ENCODE measurements around the gene CD99. TPM values are rescaled to one million over a fixed set of nuclear protein-coding genes. Genes with fewer than 3 reads are reported as not detected.
A peak's percentile ranks its signal among the peaks of the same experiment; 100 is the strongest.

Gene CD99
- total and polyA plus RNA-seq, 2 donors (not counting 3 experiments of a cell fraction or from before 2014, with no cell fraction given): 364 to 654 TPM

DNA sequence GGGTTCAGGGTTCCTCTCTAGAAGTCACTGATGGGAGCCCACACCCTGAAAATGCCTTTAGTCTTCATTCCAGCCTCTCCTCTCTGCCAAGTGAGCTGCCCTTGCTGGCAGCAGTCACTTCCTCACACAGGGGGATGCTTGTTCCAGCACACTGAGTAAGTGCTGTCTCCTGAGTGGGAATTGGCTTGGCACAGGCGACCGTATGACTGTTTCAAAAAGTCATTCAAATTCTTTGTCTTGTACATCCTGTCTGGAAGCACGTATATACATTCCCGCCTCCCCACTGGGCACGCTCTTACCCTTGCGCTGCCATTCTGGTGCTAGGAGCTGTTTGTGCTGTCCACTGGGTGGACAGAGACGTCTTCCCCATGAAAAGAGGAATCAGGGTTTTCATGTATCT is 40.2 kb upstream of the CD99 start:
- Histone ChIP-seq H3K27me3 (ENCODE audit: control insufficient read depth in 2 of 2, insufficient read depth in 2 of 2, low read length in 2 of 2) (no peaks in the 10 kb centered on the region), H3K9me1 (replicated peaks; ENCODE audit: control insufficient read depth, extremely low read depth, insufficient read depth, low read length) (no peaks in the 10 kb centered on the region), H2AFZ (ENCODE audit: low read depth, low read length) (no peak overlapping the region), H3K9me3 (replicated peaks; ENCODE audit: control insufficient read depth, insufficient read depth, low read length) (no peaks in the 10 kb centered on the region), H4K20me1 (replicated peaks; ENCODE audit: control insufficient read depth, extremely low read depth, insufficient read depth, low read length) (no peaks in the 10 kb centered on the region), H3K9ac (replicated peaks; ENCODE audit: extremely low read depth, insufficient read depth, low read length) (no peak overlapping the region), H3K4me2 (ENCODE audit: insufficient read depth, low read length) (no peak overlapping the region), H3K27ac (ENCODE audit: insufficient read depth, low read depth, low read length) (peak overlapping the region; percentile 63), H3K79me2 (ENCODE audit: control insufficient read depth, insufficient read depth, low read length) (no peaks in the 10 kb centered on the region), H3K36me3 (ENCODE audit: control insufficient read depth in 2 of 2, extremely low read depth in 1 of 2, insufficient read depth in 2 of 2, low read length in 2 of 2) (no peaks in the 10 kb centered on the region), H3K4me1 (ENCODE audit: control insufficient read depth, extremely low read depth, insufficient read depth, low read length) (peaks cover 10% of the 10 kb centered on the region), H3K4me3 (replicated peaks in 1 of 3; ENCODE audit: insufficient read depth in 1 of 3, low read depth in 1 of 3, low read length in 3 of 3) (no peak overlapping the region)
- dilution Hi-C loops (cut with MboI; ENCODE audit: extremely low pct_ligation_motif_present, low sequenced_read_pairs): no loop called here
- no TSS peak for BruUV-seq (replicated peaks)
- intact Hi-C loops (cut with micrococcal nuclease): loop anchor here (1.0 to 2.0 kb wide), 2 partner anchors 41 to 46 kb away; no protein-coding TSS in a partner anchor
- ChIA-PET CTCF (no interaction called here), POLR2A (no interaction called here)
- DNase-seq (ENCODE audit: low read depth, low spot score) (peak; percentile 86), FAIRE-seq (peak; percentile 86)
- TF ChIP-seq JUN (IDR thresholded peaks at IDR 0.05; ENCODE audit: borderline replicate concordance, insufficient read depth, insufficient read length, low read depth) (peak; percentile 23), POLR2A (IDR thresholded peaks at IDR 0.05; ENCODE audit: low read depth, low read length) (no peak), POLR2AphosphoS5 (IDR thresholded peaks at IDR 0.05; ENCODE audit: insufficient read depth, low read depth, low read length) (peak; percentile 48)

DNA sequence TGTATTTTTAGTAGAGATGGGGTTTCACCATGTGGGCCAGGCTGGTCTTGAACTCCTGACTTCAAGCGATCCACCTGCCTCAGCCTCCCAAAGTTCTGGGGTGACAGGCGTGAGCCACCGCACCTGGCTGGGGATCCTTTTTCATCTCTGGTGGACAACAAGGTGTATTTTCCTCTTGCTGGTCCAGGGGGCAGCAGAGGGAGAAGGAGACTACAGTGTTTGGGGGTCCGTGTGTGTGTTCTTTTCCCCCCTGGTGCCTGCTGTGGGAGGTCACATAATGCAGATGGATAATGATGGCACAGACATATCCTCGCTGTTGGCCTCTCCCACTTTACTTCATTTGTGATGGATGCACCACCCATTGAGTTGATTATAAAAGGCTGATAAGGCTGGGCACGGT is 39.0 kb upstream of the CD99 start:
- TF ChIP-seq, protein P1, sequence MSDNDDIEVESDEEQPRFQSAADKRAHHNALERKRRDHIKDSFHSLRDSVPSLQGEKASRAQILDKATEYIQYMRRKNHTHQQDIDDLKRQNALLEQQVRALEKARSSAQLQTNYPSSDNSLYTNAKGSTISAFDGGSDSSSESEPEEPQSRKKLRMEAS (IDR thresholded peaks at IDR 0.05; ENCODE audit: insufficient read depth, insufficient read length): no peak
- TF ChIP-seq, protein P2, sequence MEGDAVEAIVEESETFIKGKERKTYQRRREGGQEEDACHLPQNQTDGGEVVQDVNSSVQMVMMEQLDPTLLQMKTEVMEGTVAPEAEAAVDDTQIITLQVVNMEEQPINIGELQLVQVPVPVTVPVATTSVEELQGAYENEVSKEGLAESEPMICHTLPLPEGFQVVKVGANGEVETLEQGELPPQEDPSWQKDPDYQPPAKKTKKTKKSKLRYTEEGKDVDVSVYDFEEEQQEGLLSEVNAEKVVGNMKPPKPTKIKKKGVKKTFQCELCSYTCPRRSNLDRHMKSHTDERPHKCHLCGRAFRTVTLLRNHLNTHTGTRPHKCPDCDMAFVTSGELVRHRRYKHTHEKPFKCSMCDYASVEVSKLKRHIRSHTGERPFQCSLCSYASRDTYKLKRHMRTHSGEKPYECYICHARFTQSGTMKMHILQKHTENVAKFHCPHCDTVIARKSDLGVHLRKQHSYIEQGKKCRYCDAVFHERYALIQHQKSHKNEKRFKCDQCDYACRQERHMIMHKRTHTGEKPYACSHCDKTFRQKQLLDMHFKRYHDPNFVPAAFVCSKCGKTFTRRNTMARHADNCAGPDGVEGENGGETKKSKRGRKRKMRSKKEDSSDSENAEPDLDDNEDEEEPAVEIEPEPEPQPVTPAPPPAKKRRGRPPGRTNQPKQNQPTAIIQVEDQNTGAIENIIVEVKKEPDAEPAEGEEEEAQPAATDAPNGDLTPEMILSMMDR (IDR thresholded peaks at IDR 0.05; ENCODE audit: extremely low read depth in 1 of 2, insufficient read depth in 1 of 2, low read depth in 1 of 2, low read length in 2 of 2): peak in 1 of 2 donors; percentile 15
- H3K36me3 ChIP-seq (ENCODE audit: control insufficient read depth in 2 of 2, extremely low read depth in 1 of 2, insufficient read depth in 2 of 2, low read length in 2 of 2): no peaks in the 10 kb centered on the region
- BruUV-seq (replicated peaks): no TSS peak
- H2AFZ ChIP-seq (ENCODE audit: low read depth, low read length): no peak overlapping the region
- no peaks in the 10 kb centered on the region for H3K9me3 ChIP-seq (replicated peaks; ENCODE audit: control insufficient read depth, insufficient read depth, low read length)
- no peak for DNase-seq (ENCODE audit: low read depth, low spot score)
- no peaks in the 10 kb centered on the region for H3K79me2 ChIP-seq (ENCODE audit: control insufficient read depth, insufficient read depth, low read length)
- intact Hi-C loops (cut with micrococcal nuclease) (no loop called here), dilution Hi-C loops (cut with MboI; ENCODE audit: extremely low pct_ligation_motif_present, low sequenced_read_pairs) (no loop called here)
- H3K27ac ChIP-seq (ENCODE audit: insufficient read depth, low read depth, low read length): no peak overlapping the region
- POLR2A ChIA-PET: no interaction called here
- no peaks in the 10 kb centered on the region for H3K9me1 ChIP-seq (replicated peaks; ENCODE audit: control insufficient read depth, extremely low read depth, insufficient read depth, low read length)
- no peak overlapping the region for H3K4me2 ChIP-seq (ENCODE audit: insufficient read depth, low read length)
- H3K4me3 ChIP-seq (replicated peaks in 1 of 3; ENCODE audit: insufficient read depth in 1 of 3, low read depth in 1 of 3, low read length in 3 of 3): no peak overlapping the region
- H4K20me1 ChIP-seq (replicated peaks; ENCODE audit: control insufficient read depth, extremely low read depth, insufficient read depth, low read length): no peaks in the 10 kb centered on the region
- no peaks in the 10 kb centered on the region for H3K27me3 ChIP-seq (ENCODE audit: control insufficient read depth in 2 of 2, insufficient read depth in 2 of 2, low read length in 2 of 2)
- no peak for FAIRE-seq
- CTCF ChIA-PET: no interaction called here
- H3K4me1 ChIP-seq (ENCODE audit: control insufficient read depth, extremely low read depth, insufficient read depth, low read length): peaks cover 10% of the 10 kb centered on the region
- no peak overlapping the region for H3K9ac ChIP-seq (replicated peaks; ENCODE audit: extremely low read depth, insufficient read depth, low read length)

Data from endothelial cell of umbilical vein (primary cell).